Superior temporal gyrus (tissue), 1 donor: Measurements from ENCODE around the gene LNP1.
A peak's percentile ranks its signal among the peaks of the same experiment; 100 is the strongest.
"Not testable (repeated sequence)": the region's sequence is repeated elsewhere in the genome, so short reads cannot be mapped to it uniquely, and the experiment has no call there.

ENCODE experiments used
- DNase-seq: peaks from one replicate; pipeline ENCODE4 v3.0.0-alpha.2; 2016; ENCODE audit errors: extremely low spot score

LNP1 gene

DNA sequence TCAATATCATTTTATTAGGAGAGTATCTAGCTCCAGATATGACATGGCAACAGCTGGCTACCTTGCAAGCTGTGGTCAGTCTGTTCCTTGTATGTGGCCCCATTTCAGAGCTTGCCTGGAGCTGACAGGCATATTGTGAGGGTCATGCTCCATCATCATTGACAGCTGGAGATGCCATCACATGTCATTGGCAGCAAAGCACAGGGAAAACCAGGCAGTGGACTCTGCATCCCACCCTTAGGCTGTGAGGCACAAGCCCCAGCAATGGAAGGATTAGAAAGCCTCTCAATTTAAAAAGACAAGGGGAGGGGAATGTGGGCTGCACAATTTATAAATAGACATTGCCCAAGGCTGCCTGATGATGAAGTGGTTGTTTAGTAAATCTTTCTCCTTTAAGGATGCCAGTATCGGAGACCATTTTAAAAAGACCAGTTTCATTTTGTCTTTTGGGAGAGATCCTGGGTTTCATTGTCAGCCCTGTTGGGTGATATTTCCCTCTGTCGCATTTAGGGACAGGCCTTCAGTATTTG, 27.9 kb downstream of the LNP1 start:
- DNase-seq: no peak

DNA sequence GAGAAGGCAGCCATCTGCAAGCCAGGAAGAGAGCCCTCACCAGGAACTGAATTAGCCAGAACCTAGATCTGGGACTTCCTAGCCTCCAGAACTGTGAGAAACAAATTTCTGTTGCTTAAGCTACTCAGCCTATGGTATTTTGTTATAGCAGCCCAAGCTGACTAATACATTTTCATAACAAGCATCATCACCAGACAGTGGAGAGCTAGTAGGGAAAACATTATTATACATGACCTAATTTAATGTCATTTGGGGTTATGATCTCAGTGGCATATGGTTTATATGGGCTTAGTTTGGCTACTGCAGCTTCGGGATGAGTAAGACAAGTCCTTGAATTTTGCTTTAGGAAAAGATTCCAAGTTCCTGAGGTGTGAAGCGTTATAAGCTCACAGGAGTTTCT, 35.6 kb downstream of the LNP1 start:
- no peak for DNase-seq

DNA sequence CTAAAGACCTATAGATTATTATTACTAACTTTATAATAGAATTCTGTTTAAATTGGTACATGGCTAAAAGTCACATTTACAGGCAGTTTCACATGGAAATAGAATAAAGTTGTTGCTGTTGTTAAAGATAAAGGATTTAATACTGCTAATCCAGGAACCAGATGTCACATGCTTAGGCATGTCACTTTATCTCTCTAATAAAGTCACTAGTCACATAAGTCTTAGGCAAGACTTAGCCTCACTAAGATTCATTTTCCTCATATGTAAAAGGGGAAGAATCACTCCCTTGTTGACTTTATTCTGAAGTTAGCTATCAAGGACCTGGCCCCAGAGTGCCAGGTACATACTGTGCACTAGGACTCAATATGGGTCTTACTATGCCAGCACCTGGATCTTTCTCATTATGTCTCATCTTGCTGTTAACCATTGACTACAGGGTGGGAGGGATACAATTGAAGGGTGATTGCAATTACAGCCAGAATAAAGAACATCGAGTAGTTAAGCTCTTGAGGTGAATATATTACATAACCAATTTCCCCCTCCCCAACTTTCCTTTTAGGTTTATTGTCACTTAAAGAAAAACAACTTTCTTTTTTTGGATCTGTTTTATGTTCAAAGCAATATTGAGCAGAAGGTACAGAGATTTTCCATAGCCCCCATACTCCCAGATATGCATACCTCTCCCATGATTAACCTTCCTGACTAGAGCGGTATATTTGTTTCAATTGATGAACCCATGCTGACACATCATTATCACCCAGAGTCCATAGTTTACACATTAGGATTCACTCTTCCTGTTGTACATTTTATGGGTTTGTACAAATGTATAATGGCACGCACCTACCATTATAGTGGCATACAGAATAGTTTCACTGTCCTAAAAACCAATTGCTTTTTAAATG, 36.6 kb downstream of the LNP1 start:
- DNase-seq: no peak

DNA sequence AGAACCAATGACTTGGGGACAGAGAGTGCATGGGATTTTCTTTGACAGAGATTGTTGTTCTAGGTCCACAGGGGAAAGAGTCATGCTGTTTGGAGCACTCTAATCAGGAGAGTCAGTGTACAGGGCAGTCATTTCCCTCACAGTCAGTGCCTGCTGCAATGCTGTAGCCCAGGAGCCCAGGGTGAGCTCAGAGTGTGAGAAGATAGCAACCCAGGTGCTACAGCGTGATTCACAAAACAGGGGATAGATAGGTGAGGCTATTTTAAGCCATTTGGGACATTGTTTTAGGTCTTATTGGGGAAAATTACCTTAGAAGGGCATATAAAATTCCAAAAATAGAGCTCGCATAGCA, 37.3 kb downstream of the LNP1 start:
- DNase-seq: no peak

DNA sequence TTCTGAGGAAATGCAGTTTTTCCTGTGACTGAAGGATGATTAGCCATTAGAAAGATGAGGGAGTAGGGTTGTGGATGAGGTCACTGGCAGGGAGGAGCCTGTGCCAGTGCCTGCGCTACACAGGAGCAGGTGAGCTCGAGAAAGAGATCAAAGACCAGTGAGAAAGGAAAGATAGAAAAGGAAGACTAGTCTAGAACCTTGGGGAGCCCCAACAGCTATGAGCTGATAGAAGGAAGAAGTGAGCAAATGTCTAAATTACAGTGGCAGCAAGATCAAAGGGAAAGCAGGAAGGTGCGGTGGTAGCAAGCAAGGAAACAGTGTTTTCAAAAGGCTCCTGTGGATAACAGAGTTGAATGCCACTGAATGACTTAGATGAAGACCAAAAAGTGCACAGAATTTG, 39.6 kb downstream of the LNP1 start:
- DNase-seq: no peak

DNA sequence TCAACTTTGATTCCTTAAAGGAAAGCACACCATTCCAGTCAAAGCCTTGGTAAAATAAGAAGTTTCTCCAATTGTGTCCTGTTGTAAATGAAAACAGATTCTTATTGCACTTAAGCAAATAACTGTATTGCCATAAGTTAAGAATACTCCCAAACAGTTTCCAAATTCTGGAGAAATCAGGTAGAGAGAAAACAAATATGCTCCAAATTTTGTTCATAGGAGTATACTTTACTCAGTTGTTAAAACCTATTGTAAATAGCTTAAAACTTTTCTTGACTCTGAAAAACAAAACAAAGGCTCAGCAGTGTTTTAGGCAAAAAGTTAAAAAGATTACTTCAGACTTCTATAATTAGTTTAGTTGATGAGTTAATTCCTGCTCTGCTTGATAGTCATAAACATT, 42.4 kb downstream of the LNP1 start:
- no peak for DNase-seq

DNA sequence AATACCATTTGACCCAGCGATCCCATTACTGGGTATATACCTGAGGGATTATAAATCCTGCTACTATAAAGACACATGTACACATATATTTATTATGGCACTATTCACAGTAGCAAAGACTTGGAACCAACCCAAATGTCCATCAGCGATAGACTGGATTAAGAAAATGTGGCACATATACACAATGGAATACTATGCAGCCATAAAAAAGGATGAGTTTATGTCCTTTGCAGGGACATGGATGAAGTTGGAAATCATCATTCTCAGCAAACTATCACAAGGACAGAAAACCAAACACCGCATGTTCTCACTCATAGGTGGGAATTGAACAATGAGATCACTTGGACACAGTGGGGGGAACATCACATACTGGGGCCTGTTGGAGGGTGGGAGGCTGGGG, 45.7 kb downstream of the LNP1 start:
- DNase-seq: not testable (repeated sequence)

DNA sequence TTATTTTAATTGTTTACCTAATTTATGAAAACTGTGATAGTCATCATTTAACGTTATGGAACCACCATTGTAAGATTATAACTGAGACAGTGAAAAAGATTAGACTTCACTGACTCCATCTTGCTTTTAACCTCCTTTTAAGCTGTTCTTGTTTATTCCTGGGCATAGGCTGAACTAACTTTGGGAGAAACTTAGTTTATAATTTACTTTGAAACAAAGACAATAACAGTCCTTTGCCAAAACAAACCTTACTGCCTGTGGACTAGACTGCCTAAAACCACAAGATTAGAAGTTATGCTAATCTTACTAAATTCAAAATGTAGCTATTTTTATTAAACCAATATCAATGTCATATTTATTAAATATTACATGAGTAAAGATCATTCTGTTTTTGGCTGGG, 46.7 kb downstream of the LNP1 start:
- DNase-seq: no peak

DNA sequence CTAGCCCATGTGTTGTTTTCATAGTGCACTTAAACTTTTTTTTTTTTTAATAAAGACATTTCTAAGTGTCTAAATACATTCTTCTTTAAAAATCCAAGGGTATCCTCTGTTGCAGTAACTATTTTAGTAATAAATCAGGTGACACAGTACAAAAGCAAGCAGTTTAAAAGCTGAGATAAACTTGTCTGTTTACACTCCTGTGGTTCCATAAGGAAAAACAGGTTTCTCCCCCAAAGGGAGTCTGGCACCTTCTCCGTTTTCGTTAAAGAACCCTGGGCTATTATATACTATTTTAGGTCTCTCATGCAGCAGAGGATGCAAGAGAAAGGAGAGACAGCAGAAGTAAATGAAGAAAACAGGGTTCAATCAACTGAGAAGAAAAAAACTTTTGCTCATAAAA, 47.9 kb downstream of the LNP1 start:
- DNase-seq: no peak

DNA sequence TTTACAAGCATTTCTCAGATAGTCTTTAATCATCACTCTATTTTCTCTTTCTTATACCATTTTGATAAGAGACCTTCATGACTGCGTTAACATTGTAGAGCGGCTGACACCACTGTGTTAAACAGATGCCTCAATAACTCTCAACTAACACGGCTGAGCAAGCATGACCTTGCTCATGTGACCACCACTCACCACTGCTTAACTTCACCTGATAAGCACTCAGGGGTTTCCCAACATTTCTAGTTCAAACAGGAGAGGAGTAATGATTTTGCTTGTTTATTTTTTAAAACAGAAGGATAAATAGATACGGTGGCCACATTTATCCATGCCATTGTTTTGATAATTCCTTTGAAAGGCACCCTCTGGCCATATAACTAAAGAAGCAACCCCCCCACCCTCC, 53.3 kb downstream of the LNP1 start:
- no peak for DNase-seq

DNA sequence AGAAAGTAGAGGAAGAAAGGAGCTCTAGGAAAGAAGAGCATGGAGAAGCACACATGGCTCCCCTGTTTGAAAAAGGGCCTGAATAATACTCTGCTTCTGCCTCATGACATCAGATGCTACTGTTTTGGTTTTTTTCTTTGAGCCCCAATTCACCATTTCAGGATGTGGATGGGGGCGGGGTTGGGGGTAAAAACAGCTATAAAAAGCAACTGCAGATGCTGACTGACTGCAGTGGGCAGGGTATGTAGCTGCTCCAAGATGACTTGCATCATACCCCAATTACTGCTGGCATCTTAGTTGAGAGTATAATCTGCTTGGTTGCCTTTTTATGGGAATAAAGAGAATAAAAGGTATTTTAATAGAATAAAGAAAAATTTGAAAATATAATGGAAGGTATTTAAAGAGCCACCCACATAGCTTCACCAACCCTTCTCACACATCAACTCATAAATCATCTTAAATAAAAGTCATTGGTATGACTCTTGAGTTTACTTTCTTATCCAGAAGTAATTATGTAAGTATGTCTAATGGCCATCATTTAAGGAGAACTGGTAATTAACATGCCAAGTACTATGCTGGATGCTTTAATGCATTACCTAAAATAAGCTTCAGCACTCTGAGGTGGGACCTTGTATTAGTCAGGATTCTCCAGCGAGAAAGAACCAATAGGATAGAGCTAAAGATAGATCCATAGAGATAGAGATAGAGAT, 54.7 kb downstream of the LNP1 start:
- no peak for DNase-seq

DNA sequence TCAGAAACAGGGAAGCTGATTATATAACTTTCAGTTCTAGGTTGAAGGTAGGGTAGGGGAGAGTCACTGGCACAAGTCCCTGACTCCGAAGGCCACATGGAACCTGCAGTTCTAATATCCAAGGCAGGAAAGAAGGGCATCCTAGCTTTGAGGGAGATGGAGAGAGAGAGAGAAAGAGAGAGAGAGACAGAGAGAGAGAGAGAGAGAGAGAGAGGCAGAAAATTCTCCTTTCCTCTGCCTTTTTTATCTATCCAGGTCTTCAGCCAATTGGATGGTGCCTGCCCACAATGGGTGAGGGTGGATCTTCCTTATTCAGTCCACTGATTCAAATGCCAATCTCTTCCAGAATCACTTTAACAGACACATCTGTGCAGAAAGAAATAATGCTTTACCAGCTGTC, 55.4 kb downstream of the LNP1 start:
- DNase-seq: no peak

DNA sequence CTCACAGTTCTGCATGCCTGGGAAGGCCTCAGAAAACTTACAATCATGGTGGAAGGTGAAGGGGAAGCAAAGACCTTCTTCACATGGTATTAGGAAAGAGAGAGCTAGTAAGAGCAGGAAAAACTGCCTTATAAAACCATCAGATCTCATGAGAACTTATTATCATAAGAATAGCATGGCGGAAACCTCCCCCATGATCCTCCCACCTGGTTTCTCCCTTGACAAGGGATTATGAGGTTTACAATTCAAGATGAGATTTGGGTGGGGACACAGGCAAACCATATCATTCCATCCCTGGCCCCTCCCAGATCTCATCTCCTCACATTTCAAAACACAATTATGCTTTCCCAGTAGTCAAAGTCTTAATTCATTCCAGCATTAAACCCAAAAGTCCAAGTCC, 56.5 kb downstream of the LNP1 start:
- no peak for DNase-seq

DNA sequence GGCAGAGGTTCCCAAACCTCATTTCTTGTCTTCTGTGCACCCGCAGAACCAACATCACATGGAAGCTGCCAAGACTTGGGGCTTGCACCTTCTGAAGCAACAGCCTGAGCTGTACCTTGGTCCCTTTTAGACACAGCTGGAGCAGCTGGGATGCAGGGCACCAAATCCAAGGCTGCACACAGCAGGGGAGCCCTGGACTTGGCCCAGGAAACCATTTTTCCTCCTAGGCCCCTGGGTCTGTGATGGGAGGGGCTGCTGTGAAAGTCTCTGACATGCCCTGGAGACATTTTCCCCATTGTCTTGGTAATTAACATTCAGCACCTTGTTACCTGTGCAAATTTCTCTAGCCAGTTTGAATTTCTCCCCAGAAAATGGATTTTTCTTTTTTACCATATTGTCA, 57.5 kb downstream of the LNP1 start:
- no peak for DNase-seq

DNA sequence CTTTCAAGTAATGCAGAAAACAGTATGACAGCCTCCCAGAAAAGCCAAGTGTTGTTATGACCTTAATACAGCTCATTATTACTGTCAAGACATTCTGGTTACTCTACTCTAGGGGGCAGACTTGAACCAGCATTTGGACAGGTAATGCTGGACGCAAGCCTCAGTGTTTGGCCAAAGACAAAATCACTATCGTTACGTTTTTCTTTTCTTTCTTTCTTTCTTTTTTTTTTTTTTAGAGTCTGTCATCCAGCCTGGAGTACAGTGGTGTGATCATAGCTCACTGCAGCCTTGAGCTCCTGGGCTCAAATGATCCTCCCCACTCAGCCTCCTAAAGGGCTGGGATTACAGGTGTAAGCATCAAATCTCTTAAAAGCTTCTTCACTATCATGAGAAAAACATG, 61.7 kb downstream of the LNP1 start:
- DNase-seq: peak; percentile 76

DNA sequence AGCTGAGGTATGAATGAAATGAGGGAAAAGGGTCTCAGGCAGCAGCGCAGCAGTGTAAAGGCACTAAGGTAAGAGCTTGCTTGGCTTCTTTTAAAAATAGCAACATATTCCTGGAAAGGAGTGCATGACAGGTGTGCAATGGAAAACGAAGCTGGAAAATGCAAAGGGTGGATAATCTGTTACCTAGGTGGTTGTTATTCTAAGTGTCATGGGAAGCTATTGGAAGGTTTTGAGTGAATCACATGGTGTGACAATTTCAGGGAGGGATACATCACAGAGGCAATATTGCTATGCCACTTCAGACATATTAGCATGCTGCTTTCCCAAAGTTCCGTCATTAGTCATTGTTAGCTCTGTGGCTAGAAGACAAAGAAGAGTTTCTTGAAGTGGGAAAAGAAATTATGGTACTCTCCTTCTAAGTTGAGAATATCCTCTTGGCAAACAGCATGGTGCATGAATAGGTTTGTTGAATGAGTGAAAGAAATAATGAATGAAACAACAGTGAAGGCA, 62.4 kb downstream of the LNP1 start:
- no peak for DNase-seq

DNA sequence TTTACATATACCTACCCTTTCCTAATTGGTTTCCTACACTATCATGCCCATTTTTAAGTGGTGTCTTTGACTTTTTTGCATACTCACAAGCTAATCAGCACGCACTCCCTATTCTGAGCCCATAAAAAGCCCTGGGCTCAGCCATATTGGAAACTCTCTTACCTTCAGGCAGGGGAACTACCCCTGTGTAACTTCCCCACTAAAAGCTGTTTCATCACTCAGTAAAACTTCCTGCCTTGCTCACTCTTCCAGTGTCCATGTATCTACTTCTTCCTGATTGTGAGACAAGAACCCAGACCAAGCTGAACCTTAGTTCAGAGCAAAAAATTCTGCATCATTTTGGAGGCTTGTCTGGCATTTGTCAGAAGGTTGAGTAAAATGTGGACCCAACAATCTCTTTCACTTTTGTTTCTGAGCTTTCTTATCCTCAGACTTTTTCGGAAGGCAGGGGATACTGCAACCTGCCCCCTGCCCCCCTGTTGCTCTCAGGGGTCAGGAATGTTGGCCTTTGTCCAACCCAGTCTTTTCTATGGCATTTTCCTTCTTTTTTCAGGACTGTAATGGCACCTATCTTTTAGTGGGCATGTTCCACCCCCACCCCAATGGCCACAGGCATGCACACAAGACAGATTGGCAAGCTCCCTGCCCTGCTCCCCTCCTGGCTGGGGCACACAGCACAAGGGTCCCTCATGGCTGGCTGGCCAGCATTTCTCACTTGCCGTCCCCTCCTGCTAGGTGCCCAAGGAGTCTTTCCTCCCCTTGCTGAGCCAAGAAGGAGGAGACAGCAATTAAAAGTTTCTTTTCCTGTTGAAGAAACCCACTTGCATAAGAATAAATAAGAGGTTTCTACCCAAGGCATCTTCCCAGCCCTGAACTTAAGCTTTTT, 64.8 kb downstream of the LNP1 start:
- no peak for DNase-seq

DNA sequence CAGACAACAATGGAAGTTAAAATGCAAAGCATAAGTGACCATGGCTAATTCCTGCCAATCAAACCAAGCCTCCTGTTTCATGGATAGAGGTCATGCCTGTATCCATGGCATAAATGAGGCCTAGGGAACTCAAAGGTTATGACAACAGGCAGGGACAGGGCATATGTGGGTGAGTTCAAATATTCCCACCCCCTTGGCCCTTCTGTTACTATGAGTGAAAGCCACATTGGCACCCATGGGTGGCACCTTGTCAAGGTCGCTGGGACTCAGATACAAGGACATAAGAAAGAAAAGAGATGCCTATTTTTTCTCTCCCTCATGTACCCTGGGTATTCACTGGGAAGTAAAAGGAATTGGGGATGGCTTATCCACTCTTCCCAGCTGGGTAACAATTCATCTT, 65.8 kb downstream of the LNP1 start:
- DNase-seq: no peak

DNA sequence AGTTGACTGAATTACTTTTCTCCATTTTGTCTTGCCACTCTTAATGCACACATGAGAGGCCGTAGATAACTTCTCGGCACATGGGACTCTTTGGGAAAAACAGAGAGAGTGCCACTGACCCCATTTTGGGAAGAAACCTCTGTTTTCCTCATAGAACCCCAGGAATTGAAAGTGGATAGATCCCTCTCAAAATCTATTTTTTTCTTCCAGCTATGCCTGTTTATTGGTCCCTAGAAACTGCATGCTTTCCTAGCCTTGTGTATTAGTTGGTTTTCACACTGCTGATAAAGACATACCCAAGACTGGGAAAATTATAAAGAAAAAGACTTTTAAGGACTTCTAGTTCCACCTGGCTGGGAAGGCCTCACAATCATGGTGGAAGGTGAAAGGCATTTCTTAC, 67.3 kb downstream of the LNP1 start:
- DNase-seq: no peak

DNA sequence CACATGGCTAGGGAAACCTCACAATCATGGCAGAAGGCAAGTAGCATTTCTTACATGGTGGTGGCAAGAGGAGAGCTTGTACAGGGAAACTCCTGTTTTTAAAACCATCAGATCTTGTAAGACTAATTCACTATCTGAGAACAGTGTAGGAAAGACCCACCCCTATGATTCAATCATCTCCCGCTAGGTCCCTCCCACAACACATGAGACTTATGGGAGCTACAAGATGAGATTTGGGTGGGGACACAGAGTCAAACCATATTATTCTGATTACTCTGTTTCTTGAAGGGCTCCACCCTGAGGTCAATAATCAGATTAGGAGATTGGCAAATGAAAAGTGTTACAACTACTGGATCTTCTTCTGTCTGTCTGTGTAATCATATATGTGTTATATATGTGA, 69.6 kb downstream of the LNP1 start:
- no peak for DNase-seq

DNA sequence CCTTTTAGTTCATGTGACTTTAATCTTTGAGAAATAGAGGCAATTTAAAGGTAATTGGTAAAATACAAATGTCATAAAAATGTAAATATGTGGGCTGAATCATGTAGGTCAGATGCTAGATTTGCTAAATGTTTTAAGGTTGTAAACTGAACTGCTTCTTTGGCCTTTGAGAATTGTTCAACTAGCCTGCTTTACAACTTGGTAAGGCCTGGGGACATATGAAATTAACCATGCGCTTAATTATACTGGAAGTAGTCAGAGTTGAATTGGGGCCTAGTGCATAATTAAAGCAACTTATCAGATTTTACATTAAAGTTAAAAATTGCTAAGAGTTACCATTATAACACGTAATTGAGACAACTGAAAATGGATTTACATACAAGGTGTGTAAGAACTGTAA, 70.1 kb downstream of the LNP1 start:
- no peak for DNase-seq

DNA sequence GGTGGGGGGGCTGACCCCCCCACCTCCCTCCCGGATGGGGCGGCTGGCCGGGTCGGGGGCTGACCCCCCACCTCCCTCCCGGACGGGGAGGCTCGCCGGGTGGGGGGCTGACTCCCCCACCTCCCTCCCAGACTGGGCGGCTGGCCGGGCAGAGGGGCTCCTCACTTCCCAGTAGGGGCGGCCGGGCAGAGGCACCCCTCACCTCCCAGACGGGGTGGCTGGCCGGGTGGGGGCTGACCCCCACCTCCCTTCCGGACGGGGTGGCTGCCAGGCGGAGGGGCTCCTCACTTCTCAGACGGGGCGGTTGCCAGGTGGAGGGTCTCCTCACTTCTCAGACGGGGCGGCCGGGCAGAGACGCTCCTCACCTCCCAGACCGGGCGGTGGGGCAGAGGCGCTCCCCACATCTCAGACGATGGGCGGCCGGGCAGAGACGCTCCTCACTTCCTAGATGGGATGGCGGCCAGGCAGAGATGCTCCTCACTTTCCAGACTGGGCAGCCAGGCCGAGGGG, 76.6 kb downstream of the LNP1 start:
- DNase-seq: not testable (repeated sequence)
